Amniotic stem cell (primary cell): ENCODE data around the gene SERPINA10.

Source experiments
- DNase-seq: peaks from one replicate; lab custom pipeline; 2025; lab: John Stamatoyannopoulos, UW

The SERPINA10 gene, protein sequence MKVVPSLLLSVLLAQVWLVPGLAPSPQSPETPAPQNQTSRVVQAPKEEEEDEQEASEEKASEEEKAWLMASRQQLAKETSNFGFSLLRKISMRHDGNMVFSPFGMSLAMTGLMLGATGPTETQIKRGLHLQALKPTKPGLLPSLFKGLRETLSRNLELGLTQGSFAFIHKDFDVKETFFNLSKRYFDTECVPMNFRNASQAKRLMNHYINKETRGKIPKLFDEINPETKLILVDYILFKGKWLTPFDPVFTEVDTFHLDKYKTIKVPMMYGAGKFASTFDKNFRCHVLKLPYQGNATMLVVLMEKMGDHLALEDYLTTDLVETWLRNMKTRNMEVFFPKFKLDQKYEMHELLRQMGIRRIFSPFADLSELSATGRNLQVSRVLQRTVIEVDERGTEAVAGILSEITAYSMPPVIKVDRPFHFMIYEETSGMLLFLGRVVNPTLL

DNA sequence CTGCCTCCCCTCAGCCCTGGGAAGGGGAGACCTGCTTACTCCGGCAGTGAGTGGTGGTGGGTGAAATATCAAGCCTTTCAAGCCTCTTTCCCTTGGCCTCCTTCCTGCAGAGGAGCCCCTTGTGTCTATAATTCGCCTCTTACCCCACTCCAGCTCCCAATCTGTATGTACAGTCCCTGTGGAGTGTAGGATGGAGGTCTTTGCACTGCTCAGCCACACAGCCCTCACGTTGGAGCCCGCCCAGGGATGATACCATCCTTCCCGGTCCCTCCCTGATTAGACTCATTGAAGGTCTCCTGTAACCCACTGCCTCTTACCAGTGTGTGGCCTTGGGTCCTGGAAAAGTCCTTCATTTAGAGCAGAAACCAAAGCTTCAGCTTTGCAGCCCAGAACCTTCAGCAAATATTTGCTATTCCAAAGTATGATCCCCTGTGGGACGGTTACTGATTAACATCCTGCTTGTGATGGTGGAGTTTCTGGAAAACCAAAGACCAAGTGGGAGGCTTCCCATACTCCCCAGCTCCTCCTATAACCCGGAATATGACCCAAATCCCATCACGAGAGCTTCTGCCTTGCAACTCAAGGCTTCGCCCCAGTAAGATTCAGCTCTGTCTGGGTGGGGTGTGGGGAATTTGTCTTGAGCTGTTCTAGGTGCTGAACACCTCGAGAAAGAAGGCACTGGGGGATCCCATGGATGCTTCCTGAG lies at the start of gene SERPINA10:
TSS of gene SERPINA10 (minus strand) at position 397 of the 706 bp plus-strand sequence. CDS start 2,675 bp downstream, outside the sequence.
- DNase-seq, result no peak

DNA sequence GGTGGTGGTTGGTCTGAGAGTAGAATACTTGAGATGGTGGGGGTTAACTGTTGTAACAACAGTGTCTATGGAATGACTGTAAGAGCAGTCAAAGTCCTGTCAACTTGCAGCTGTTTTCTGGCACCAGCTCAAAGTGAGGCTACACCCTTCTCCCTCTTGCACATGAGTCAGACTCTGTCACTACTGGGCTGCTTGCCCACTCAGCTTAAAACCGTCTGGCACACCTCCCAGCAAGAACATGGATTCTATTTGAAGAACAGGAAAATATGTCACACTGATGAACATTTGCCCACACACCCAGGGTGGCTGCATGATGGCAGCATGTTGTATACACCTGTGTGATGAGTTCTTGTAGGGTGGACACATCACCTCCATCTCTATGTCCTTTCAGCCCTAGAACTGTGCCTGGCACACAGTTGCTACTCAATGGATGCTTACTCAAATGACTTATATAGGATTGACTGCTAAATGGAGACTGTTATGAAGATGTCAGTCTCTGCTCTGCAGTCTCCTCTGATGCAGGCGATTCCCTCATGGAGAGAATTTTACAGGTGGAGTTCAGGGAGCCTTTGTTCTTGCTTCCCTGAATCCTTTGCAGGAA lies 49.4 kb upstream of the SERPINA10 start:
- DNase-seq, result peak; percentile 95

DNA sequence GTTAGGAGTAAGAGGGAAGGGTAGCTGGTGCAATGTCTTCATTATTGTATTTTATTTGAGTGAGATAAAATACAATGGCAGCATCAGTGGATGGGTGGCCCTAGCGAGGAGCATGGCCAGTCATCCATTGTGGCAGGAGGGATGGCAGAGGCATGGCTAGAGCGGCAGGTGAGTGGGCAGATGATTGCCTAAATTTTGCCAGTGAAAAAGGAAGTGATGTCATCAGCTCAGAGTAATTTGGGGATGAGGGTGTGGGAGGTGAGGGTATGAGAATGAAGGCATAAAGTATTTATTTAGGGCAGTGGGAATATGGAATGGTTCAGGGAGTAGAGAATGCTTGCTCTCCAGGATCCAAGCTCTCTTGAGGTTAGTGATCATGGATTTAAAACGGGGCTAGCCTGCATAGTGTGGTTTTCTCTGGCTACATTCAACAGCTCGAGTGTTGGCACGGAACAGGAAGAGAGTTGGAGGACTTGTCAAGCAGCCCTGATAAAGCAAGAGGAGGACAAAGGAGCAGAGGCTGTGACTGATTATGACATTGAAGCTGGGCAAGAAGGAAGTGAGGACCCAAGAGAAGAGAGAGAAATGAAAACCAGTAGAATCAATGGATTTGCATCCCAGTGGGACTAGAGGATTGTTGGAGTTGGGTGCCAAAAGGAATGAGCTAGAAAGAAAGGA lies 48.7 kb upstream of the SERPINA10 start:
- no peak for DNase-seq

DNA sequence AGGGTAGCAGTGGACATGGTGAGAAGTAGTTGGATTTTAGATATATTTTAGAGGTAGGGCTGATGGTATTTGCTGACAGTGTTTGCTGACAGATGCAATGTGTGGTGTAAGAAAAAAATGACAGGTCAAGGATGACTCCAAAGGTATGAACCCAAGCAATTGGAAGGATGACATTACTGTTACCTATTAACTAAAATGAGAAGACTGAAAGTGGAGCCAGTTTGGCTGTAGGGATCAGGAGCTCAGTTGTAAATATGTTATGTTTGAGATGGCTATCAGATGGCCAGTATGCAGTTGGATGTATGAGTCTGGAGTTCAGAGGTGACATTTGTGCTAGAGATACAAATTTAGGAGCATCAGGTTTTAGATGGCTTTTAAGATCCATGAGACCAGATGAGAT lies 47.5 kb upstream of the SERPINA10 start:
- no peak for DNase-seq

DNA sequence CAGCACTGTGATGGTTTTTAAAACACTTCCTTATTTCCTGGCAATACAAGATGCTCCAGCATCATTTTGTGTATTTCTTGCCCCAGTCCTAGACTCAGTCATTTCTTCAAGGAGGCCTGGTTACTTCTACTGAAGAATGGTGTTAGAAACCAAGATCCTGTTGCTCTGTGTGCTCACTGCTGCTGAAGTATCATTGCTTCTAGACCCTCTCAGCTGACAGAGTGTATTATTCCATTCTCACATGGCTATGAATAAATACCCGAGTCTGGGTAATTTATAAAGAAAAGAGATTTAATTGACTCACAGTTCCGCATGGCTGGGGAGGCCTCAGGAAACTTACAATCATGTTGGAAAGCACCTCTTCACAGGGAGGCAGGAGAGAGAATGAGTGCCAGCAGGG lies 45.0 kb upstream of the SERPINA10 start:
- no peak for DNase-seq

DNA sequence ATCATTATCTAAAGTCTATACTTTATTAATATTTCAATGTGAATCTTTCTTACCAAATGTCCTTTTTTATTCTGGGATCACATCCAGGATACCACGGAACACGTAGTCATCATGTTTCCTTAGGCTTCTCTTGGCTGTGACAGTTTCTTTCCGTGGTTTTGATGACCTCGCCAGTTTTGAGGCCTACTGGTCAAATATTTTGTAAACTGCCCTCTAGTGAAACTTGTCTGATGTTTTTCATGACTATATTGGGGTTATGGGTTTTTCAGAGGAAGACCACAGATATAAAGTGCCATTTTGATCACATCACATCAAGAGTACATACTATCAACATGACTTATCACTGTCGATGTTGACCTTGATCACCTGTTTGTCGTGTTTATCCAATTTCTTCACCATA lies 44.2 kb upstream of the SERPINA10 start:
- DNase-seq, result no peak

DNA sequence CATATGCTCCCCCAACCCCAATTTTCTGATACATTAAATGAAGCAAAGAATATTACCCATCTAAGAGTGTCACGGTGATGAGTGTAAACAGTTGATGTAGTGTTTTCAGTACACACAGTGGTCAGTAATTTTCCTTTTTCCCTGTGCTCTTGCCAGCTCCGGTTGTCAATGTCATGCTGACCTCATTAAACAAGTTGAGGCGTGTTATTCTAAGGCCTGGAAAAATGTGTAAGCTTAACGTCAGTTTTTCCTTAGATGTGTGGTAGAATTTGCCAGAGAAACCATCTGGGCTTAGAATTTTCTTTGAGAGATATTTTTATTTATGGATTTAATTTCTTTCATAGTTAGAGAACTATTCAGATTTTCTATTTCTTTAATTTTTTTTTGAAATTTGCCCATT lies 41.8 kb upstream of the SERPINA10 start:
- DNase-seq, result no peak

DNA sequence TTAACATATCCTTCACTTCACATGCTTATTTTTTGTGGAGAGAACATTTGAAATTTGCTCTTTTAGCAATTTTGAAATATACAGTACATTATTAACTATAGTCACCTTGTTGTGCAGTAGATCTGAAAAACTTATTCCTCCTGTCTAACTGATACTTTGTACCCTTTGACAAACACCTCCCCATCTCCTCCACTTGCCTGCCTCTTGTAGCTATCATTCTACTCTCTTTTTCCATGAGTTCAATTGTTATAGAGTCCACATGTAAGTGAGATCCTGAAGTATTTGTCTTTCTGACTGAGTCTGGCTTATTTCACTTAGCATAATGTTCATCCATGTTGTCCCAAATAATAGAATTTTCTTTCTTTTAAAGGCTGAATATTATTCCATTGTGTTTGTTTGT lies 39.5 kb upstream of the SERPINA10 start:
- DNase-seq, result no peak

DNA sequence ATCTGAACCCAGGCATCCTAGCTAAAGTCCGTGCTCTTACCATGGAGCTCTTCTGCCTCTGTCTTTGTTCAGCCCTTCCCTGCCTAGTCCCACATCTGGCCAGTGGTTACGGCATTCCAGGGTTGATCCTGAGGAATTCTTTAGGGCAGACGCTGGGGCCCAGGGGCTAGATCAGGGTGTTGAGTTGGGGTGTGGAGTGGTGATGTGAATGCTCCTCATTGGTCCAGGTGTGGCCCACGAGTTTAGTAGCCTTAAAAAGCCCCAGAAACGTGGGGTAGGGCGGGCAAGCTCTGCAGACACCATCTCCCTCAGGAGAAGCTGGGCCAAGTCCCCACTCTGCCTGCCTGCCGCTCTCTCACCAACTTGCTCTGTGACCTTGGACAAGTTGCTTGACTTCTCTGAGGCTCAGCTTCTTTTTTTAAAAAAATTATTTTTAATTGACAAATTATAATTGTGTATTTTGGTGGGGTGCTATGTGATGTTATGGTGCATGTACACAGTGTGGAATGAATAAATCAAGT lies 39.1 kb upstream of the SERPINA10 start:
- no peak for DNase-seq

DNA sequence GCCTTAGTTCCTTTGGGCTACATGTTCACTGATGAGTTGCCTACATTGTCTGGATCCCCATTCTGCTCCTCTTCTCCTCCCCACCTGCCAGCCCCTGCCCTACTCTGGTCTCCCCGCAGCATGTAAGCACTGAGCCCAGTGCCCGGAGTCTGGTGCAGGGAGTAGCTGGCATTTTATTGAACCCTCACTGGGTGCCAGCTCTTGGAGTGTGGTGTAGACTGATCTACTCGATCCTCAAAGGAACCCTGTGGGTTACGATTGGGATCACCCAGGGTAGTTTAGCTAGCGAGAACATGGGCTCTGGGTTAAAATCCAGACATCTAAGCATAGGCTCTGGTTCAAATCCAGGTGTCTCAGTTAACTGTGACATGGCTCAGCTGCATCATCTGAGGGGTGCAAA lies 38.4 kb upstream of the SERPINA10 start:
- DNase-seq, result no peak

DNA sequence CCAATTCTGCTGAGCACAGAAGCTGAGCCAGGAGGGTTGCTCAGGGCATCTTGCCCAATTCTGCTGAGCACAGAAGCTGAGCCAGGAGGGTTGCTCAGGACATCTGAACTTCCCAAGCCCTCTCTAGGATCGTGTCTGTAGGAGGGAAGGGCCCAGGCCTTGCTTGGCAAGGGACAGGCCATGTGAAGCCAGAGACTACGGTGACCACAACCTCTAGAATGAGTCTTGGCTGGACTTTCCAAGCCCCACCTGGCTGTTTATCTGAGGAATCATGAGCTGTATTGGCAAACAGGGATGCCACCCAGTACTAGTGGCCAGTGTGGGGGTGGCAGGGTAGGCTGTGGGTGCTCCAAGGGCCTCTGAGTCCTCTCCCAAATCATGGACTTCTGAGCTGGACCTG lies 37.8 kb upstream of the SERPINA10 start:
- DNase-seq, result no peak

DNA sequence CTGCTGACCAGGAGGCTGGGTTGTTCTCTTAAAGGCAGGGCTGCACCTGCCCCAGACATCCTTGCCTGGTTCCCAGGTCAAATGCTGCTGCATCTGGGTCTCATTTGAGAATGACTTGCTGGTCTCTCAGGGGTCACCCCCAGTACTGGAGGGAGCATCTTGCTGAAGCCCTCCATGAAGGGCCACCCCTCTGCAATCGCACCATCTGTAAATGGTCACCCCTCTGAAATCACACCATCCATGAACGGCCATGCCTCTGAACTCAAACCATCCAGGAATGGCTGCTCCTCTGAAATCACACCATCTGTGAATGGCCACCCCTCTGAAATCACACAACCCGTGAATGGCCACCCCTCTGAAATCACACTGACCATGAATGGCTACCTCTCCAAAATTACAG lies 37.4 kb upstream of the SERPINA10 start:
- DNase-seq, result no peak

DNA sequence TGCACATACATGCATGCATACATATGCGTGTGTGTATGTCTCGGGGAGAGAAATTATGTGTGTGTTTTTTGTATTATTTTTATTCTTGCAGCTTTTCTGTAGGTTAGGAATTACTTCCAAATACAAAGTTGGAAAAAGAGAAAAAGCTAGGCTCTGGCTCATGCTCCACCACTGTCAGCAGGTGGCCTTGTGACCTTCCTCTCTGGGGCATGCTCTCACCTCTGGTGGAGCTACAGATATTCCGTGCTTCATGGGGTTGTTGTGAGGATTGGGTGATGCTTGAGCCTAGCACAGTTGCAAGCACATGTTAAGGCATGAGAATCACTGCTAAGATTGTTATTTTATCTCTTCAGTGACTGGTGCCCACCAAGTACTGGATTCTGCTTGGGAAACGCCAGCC lies 36.8 kb upstream of the SERPINA10 start:
- DNase-seq, result no peak

DNA sequence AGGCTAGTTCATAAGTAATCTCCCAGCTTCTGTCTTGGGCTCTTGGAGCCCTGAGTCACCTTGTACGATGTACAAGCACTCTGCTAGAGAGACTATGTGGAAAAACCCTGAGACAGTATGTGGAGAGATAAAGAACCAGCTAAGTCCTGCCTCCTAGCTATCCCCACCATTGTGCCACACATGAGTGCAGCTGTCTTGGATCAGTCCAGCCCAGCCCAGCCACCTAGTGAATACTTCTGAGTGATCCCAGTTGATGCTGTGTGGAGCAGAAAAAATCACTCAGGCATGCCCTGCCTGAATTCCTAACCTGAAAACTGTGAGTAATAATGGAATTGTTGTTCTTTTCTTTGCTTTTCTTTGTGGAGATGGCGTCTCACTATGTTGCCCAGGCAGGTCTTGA lies 35.1 kb upstream of the SERPINA10 start:
- no peak for DNase-seq

DNA sequence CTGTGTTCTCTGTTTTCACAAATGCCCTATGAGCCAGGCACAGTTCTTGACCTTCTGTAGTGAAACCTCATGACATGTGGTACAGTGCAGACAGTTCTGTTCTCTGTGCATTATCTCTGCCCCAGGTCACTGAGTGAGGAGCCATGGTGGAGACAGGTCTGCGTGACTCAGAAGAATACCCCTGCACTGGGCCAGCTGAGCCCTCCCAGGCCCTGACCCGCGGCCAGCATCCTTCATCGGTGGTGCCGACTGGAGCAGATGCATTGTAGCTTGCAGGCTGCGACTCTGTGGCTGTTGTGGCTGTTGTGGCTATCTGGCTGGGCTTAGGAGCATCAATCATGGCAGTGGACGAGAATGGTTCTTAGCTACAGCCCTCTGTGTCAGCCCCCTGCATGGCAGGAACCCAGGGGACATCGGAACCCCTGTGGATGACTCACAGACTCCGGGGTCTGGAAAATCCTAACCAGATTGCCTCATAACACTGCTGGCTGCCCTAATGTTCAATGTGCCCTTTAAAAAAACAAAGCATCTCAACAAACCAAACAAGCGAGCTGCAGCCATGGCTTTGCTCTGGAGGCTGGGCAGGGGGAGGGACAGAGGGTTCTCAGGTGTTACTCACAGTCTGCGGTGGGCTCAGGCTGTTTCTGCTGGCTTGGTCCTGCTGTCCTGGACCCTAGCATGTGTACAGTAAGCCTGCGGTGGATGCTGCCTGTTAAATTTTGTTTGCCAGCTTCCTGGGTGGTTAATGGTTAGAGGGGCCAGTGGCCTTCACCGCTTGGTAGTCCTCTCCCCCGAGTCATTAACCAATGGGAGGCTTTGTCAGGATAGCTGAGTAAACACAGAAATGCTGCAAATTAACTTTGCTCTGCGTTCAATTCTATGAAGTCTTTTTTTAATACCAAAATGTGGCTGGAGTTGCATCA lies 29.8 kb upstream of the SERPINA10 start, which contains the start of gene SERPINA6:
TSS of gene SERPINA6 (minus strand) at position 689 of the 923 bp plus-strand sequence. CDS start 8,688 bp downstream, outside the sequence.
- no peak for DNase-seq

DNA sequence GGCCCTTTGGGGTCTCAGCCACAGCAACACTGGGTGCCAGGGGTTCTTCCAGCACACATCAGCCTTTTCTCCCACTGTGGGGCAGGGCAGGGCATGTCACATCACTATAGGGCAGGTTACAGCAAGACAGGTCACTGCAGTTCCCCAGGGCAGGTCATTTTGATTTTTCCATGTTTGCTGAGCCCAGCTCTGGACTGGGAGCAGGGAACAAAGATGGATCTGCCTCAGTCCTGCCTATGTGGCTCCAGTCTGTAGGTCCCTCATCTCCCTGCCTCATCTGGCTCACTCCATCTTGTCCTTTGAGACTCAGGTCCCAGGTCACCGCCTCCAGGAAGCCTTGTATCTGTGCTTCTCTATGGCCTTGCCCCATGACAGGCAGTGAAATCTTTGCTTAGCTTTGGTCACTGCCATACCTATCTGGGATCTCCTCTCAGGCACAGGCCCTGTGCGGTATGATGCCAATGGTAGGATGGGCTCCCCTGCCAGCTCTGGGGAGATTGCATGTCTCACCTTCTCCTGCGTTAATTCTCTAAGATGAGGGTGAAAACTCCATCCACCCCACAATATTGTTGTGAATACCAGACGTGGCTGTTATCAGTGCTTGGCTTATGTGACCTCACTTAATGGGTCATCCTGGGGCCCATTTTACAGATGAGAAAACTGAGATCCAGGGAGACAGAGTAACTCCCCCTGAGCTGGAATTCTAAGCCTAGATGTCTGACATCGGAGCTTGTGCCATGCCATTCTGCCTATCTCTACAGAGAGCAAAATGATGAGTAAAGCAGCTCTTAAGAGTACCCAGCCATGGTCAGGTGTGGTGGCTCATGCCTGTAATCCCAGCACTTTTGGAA lies 28.6 kb upstream of the SERPINA10 start:
- DNase-seq, result no peak

DNA sequence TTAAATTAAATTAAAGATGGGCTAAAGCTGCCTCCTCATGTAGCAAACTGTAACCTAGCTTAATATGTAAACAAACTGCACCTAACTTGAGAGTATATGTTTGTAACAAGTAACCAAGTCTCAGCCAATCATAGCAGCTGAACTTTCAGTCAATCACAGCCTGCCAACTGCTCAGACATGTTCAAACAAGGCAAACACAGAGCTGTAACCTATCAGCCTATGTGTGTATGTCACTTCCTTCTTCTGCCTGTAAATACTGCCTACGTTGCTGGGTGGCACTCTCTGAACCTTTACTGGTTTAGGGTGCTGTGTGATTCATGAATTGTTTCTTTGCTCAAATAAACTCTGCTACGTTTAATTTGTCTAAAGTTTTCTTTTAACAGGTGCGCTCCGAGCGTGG lies 27.2 kb upstream of the SERPINA10 start:
- DNase-seq, result no peak

DNA sequence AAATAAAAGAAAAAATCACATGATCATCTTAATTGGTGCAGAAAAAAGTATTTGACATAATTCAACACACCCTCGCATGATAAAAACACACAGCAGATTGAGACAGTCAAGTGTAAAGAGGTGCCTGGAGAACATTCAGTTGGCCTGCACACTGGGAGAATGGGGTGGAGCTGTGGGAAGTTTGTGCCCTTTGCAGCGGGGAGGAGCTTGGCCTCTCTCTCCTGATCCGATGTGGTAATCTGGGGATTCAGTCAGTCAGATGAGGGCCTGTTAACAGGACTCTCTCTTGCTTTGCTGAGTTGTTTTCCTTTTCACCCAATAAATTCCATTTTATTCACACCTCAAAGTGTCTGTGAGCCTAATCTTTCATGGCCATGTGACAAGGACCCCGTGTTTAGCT lies 24.2 kb upstream of the SERPINA10 start:
- no peak for DNase-seq

DNA sequence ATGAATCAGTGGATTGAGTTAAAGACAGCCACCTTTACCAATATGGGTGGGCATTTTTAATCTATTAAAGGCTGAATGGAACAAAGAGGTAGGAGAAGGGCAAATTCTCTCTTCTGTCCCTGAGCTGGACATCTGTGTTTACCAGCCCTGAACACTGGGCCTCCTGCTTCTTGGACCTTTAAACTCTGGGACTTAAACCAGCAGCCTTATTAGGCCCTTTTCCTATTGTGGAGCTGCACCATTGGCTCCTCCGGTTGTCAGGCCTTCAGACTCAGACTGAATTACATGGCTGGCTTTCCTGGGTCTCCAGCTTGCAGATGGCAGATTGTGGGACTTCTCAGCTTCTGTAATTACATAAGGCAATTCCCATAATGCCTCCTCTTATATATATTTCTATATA lies 23.6 kb upstream of the SERPINA10 start:
- DNase-seq, result no peak

DNA sequence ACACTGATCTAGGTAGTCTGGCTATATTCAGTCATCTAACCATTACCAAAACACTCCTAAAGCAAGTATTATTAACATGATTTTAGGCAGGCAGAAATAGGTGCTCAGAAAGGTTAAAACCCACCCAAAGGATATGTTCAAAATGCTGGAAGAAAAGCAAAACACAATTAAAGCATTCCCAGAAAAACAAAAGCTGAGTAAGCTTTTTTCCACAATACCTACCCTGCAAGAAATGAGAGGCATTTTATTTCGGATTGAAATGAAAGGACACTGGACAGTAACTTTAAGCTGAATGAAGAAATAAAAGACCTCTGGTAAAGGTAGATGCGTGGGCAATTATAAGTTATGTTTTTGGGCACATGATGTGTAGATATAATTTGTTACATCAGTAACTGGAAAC lies 21.8 kb upstream of the SERPINA10 start:
- no peak for DNase-seq
